ENCODE data around the gene SERPINH1. TPM values are rescaled to one million over a fixed set of nuclear protein-coding genes. Genes with fewer than 3 reads are reported as not detected.

The SERPINH1 gene
- total and polyA plus RNA-seq, 2 of the 13 experiments (the other 11 are each of a cell fraction or from before 2014, with no cell fraction given), result 83.6 to 83.8 TPM

- TF ChIP-seq NFE2 (CRISPR knock-in tag; IDR thresholded peaks at IDR 0.05), result no peak
- TF ChIP-seq ZNF10 (CRISPR knock-in tag; IDR thresholded peaks at IDR 0.05; ENCODE audit: borderline replicate concordance, low read depth), result no peak
- TF ChIP-seq ZNF749 (CRISPR knock-in tag; IDR thresholded peaks at IDR 0.05; ENCODE audit: borderline replicate concordance), result no peak
- 0 out of 2 replicates have a peak, but pooled peaks have one; percentile 33 for TF ChIP-seq TOE1 (CRISPR knock-in tag; IDR thresholded peaks at IDR 0.05)
- TF ChIP-seq HDAC2 (CRISPR knock-in tag; IDR thresholded peaks at IDR 0.05), result peak; percentile 90
- TF ChIP-seq ZBTB3 (CRISPR knock-in tag; IDR thresholded peaks at IDR 0.05; ENCODE audit: borderline replicate concordance, low read depth), result no peak
- TF ChIP-seq KDM5B (CRISPR knock-in tag; IDR thresholded peaks at IDR 0.05; ENCODE audit: borderline replicate concordance), result peak; percentile 66; the same call in 1 of the 2 replicates
- TF ChIP-seq LRRFIP1 (CRISPR knock-in tag; conservative IDR thresholded peaks at IDR 0.05), result no peak
- peak; percentile 77; the same call in 1 of the 2 replicates for TF ChIP-seq HDAC1 (CRISPR knock-in tag; IDR thresholded peaks at IDR 0.05)
- TF ChIP-seq, protein P1, sequence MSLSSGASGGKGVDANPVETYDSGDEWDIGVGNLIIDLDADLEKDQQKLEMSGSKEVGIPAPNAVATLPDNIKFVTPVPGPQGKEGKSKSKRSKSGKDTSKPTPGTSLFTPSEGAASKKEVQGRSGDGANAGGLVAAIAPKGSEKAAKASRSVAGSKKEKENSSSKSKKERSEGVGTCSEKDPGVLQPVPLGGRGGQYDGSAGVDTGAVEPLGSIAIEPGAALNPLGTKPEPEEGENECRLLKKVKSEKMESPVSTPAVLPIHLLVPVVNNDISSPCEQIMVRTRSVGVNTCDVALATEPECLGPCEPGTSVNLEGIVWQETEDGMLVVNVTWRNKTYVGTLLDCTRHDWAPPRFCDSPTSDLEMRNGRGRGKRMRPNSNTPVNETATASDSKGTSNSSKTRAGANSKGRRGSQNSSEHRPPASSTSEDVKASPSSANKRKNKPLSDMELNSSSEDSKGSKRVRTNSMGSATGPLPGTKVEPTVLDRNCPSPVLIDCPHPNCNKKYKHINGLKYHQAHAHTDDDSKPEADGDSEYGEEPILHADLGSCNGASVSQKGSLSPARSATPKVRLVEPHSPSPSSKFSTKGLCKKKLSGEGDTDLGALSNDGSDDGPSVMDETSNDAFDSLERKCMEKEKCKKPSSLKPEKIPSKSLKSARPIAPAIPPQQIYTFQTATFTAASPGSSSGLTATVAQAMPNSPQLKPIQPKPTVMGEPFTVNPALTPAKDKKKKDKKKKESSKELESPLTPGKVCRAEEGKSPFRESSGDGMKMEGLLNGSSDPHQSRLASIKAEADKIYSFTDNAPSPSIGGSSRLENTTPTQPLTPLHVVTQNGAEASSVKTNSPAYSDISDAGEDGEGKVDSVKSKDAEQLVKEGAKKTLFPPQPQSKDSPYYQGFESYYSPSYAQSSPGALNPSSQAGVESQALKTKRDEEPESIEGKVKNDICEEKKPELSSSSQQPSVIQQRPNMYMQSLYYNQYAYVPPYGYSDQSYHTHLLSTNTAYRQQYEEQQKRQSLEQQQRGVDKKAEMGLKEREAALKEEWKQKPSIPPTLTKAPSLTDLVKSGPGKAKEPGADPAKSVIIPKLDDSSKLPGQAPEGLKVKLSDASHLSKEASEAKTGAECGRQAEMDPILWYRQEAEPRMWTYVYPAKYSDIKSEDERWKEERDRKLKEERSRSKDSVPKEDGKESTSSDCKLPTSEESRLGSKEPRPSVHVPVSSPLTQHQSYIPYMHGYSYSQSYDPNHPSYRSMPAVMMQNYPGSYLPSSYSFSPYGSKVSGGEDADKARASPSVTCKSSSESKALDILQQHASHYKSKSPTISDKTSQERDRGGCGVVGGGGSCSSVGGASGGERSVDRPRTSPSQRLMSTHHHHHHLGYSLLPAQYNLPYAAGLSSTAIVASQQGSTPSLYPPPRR (CRISPR knock-in tag; IDR thresholded peaks at IDR 0.05; ENCODE audit: borderline replicate concordance), result peak; percentile 31; the same call in 1 of the 2 replicates
- no peak for TF ChIP-seq ZSCAN12 (CRISPR knock-in tag; IDR thresholded peaks at IDR 0.05)
- no peak for TF ChIP-seq PHF5A (CRISPR knock-in tag; IDR thresholded peaks at IDR 0.05; ENCODE audit: low read depth, unreplicated experiment)
- TF ChIP-seq ZEB1 (IDR thresholded peaks at IDR 0.05; ENCODE audit: insufficient replicate concordance, low read depth), result peak; percentile 60
- no peak for TF ChIP-seq CBX1 (IDR thresholded peaks at IDR 0.05; ENCODE audit: low read depth)
- 0 out of 2 replicates have a peak, but pooled peaks have one; percentile 34 for TF ChIP-seq ZFP36L1 (CRISPR knock-in tag; IDR thresholded peaks at IDR 0.05)
- TF ChIP-seq, protein P2, sequence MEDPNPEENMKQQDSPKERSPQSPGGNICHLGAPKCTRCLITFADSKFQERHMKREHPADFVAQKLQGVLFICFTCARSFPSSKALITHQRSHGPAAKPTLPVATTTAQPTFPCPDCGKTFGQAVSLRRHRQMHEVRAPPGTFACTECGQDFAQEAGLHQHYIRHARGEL (CRISPR knock-in tag; IDR thresholded peaks at IDR 0.05), result no peak
- peak; percentile 32; the same call in 1 of the 2 replicates for TF ChIP-seq REL (CRISPR knock-in tag; conservative IDR thresholded peaks at IDR 0.05)
- peak; percentile 96 for TF ChIP-seq RELA (CRISPR knock-in tag; IDR thresholded peaks at IDR 0.05)
- peak; percentile 23; the same call in 1 of the 2 replicates for TF ChIP-seq NCOR1 (IDR thresholded peaks at IDR 0.05; ENCODE audit: borderline replicate concordance, low read length)
- TF ChIP-seq, protein P3, sequence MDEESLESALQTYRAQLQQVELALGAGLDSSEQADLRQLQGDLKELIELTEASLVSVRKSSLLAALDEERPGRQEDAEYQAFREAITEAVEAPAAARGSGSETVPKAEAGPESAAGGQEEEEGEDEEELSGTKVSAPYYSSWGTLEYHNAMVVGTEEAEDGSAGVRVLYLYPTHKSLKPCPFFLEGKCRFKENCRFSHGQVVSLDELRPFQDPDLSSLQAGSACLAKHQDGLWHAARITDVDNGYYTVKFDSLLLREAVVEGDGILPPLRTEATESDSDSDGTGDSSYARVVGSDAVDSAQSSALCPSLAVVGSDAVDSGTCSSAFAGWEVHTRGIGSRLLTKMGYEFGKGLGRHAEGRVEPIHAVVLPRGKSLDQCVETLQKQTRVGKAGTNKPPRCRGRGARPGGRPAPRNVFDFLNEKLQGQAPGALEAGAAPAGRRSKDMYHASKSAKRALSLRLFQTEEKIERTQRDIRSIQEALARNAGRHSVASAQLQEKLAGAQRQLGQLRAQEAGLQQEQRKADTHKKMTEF (CRISPR knock-in tag; IDR thresholded peaks at IDR 0.05), result no peak
These were observed 38.0 kb upstream of the SERPINH1 start (continued) for GRCh38 chr11:75523811-75524664.

Measured in HepG2 (cell line).